ENCODE measurements around the gene ZMYM4. TPM values are rescaled to one million over a fixed set of nuclear protein-coding genes. Genes with fewer than 3 reads are reported as not detected.

ZMYM4 gene
- total RNA-seq, 1 experiment from 2014 or later = 66.0 TPM

GRCh38 chr1:35350872-35351271 is 82.4 kb downstream of the ZMYM4 start:
- Histone ChIP-seq H2BK20ac (ENCODE audit: low read depth, low read length, poor library complexity, severe bottlenecking) (no peak overlapping the region), H3K9ac (ENCODE audit: extremely low read depth, insufficient read length, low read length) (no peak overlapping the region), H3T11ph (ENCODE audit: low read length) (no peak overlapping the region), H3K79me1 (ENCODE audit: insufficient read depth, low read depth, low read length, poor library complexity, severe bottlenecking) (no peaks in the 10 kb centered on the region), H3K79me2 (ENCODE audit: insufficient read depth, low read length) (no peaks in the 10 kb centered on the region; the same call in 1 of the 2 replicates), H3K27ac (ENCODE audit: insufficient read length, low read depth, low read length) (no peak overlapping the region), H2BK5ac (ENCODE audit: insufficient read length, low read length) (no peak overlapping the region), H3K56ac (ENCODE audit: insufficient read length, low read depth, low read length) (no peak overlapping the region), H2AFZ (ENCODE audit: low read length) (no peak overlapping the region), H4K8ac (replicated peaks; ENCODE audit: insufficient read length, low read depth, low read length) (no peak overlapping the region), H2AK5ac (ENCODE audit: insufficient read length, low read length) (no peak overlapping the region), H3K4me1 (ENCODE audit: insufficient read depth, low read length) (no peaks in the 10 kb centered on the region), H3K4ac (ENCODE audit: low read depth, low read length) (no peak overlapping the region), H3K23ac (ENCODE audit: insufficient read length, low read depth, low read length) (no peak overlapping the region), H3K9me3 (ENCODE audit: control insufficient read depth, low read depth, low read length) (no peaks in the 10 kb centered on the region), H4K91ac (ENCODE audit: insufficient read length, low read depth, low read length) (no peak overlapping the region), H2BK120ac (ENCODE audit: low read depth, low read length, poor library complexity, severe bottlenecking) (no peak overlapping the region), H3K14ac (ENCODE audit: insufficient read depth, low read length) (no peak overlapping the region), H4K20me1 (ENCODE audit: control insufficient read depth, insufficient read depth, insufficient read length) (no peaks in the 10 kb centered on the region), H2BK12ac (ENCODE audit: insufficient read length, low read depth, low read length) (no peak overlapping the region), H3K23me2 (ENCODE audit: insufficient read length, low read depth, low read length, poor library complexity, severe bottlenecking) (no peaks in the 10 kb centered on the region), H3K27me3 (ENCODE audit: insufficient read depth, low read length) (no peaks in the 10 kb centered on the region), H2BK15ac (ENCODE audit: low read depth, low read length) (no peak overlapping the region), H3K4me2 (ENCODE audit: insufficient read depth, insufficient read length, low read length) (no peak overlapping the region), H3K18ac (ENCODE audit: insufficient read length, low read depth, low read length) (no peak overlapping the region), H4K5ac (ENCODE audit: insufficient read length, low read depth, low read length) (no peak overlapping the region)
- no peak for TF ChIP-seq CTCF (conservative IDR thresholded peaks at IDR 0.05)
- Mint-ChIP-seq H3K4me3 (no peak overlapping the region), H3K4me1 (no peaks in the 10 kb centered on the region), H3K9me3 (no peaks in the 10 kb centered on the region), H3K27me3 (ENCODE audit: low read depth) (no peaks in the 10 kb centered on the region), H3K27ac (no peak overlapping the region), H3K36me3 (ENCODE audit: insufficient read depth in 1 of 3, low read depth in 3 of 3) (peaks cover 2 to 7% (median 5%) of the 10 kb centered on the region in 3 experiments; a peak in 5 of 7 replicates)
- WGBS (ENCODE audit: extremely low coverage, insufficient read length, low lambda C conversion rate) = no CpG with 5 or more reads among the region's 6 CpGs
- DNase-seq = no peak

Data from H9 (cell line).